OCI-LY7 (cell line): Measurements from ENCODE around the gene TXNRD1. TPM values are rescaled to one million over a fixed set of nuclear protein-coding genes. Genes with fewer than 3 reads are reported as not detected.

Experiments
- BruUV-seq: library from RNA; stranded (reverse); fragments of 400-500 nt; replicated peaks from 2 replicates; lab custom pipeline; 2021; lab: Mats Ljungman, UMichigan
- CTCF ChIA-PET: fragments of 300-600 bp; sonication (Branson Sonifier 250); formaldehyde crosslinking; loops from one replicate; lab custom pipeline; 2022; ENCODE audit warnings: antibody characterized with exemption; ENCODE audit not compliant: unreplicated experiment; lab: Charles Lee
- POLR2A ChIA-PET: fragments of 300-600 bp; sonication (Branson Sonifier 250); formaldehyde crosslinking; loops from one replicate; lab custom pipeline; 2022; ENCODE audit warnings: antibody characterized with exemption; lab: Charles Lee
- DNase-seq: peaks from one replicate; pipeline ENCODE4 v3.0.0-alpha.2; 2015; ENCODE audit warnings: low spot score
- H2AFZ ChIP-seq: fragments of 200-600 bp; sonication (generic), shearing (Covaris generic); 2 replicates; pipeline ENCODE4 v1.6.1; 2014; ENCODE audit warnings: mild to moderate bottlenecking, antibody characterized with exemption, low read length, moderate library complexity
- H3K27ac ChIP-seq: fragments of 200-600 bp; sonication (generic); 2 replicates; pipeline ENCODE4 v1.5.1; 2014; ENCODE audit warnings: mixed run types, low read depth, mild to moderate bottlenecking, moderate library complexity, low read length, inconsistent platforms; ENCODE audit not compliant: poor library complexity, severe bottlenecking
- H3K36me3 ChIP-seq: fragments of 200-600 bp; sonication (generic); 2 replicates; pipeline ENCODE4 v1.6.1; 2014; ENCODE audit warnings: mild to moderate bottlenecking, antibody characterized with exemption, low read length, moderate library complexity, mixed read lengths; ENCODE audit not compliant: insufficient read depth
- H3K4me1 ChIP-seq: fragments of 200-600 bp; sonication (generic); 2 replicates; pipeline ENCODE4 v1.5.1; 2014; ENCODE audit warnings: mild to moderate bottlenecking, low read length; ENCODE audit not compliant: insufficient read depth, poor library complexity, severe bottlenecking
- H3K4me2 ChIP-seq: fragments of 200-600 bp; sonication (generic); 2 replicates; pipeline ENCODE4 v1.6.1; 2014; ENCODE audit warnings: mild to moderate bottlenecking, low read length
- H3K4me3 ChIP-seq: fragments of 200-600 bp; sonication (generic); 2 replicates; pipeline ENCODE4 v1.5.1; 2014; ENCODE audit warnings: mild to moderate bottlenecking, low read depth, low read length; ENCODE audit not compliant: poor library complexity, severe bottlenecking
- H3K79me2 ChIP-seq: fragments of 200-600 bp; sonication (generic); 2 replicates; pipeline ENCODE4 v1.6.1; 2016; ENCODE audit warnings: low read depth, mild to moderate bottlenecking, low read length, moderate library complexity, mixed read lengths; ENCODE audit not compliant: insufficient read depth
- H3K9me2 ChIP-seq: fragments of 200-600 bp; sonication (generic); 2 replicates; pipeline ENCODE4 v1.6.1; 2016; ENCODE audit warnings: mild to moderate bottlenecking, low read length, mixed read lengths; ENCODE audit not compliant: insufficient read depth
- H3K9me3 ChIP-seq: fragments of 200-600 bp; sonication (generic); 2 replicates; pipeline ENCODE4 v1.6.1; 2014; ENCODE audit warnings: mild to moderate bottlenecking, mixed run types, low read length, mixed read lengths
- H4K20me1 ChIP-seq: fragments of 200-600 bp; sonication (generic); 2 replicates; pipeline ENCODE4 v1.6.1; 2014; ENCODE audit warnings: mild to moderate bottlenecking, antibody characterized with exemption, low read length, moderate library complexity, mixed read lengths; ENCODE audit not compliant: insufficient read depth
- EZH2phosphoT487 ChIP-seq: fragments of 200-600 bp; sonication (generic); IDR thresholded peaks from 2 replicates; pipeline ENCODE4 v1.6.1; 2018; ENCODE audit warnings: low read depth, borderline replicate concordance, mild to moderate bottlenecking, mixed run types, antibody characterized with exemption, low read length, moderate library complexity, mixed read lengths
- intact Hi-C: fragments of 100-400 bp; cut with micrococcal nuclease; formaldehyde crosslinking; loops from one replicate; pipeline ENCODE4 v1.10.0; 2022; ENCODE audit not compliant: unreplicated experiment
- total RNA-seq, 2 experiments: library from RNA; depleted of rRNA in 1 of 2; stranded (reverse); fragments of >200 nt in 1 of 2; shearing (Covaris generic) in 1 of 2; gene quantifications; 2 replicates each; pipeline ENCODE4 v1.2.3, GENCODE V29; 2014 to 2022
- TF ChIP-seq, protein P1 (sequence below): fragments of 200-600 bp; sonication (generic); conservative IDR thresholded peaks from 2 replicates; pipeline ENCODE4 v1.5.1; 2014; ENCODE audit warnings: mild to moderate bottlenecking, antibody characterized with exemption, low read length, moderate library complexity, mixed read lengths

Gene TXNRD1
- total RNA-seq, 2 experiments from 2014 or later, result 117 to 132 TPM

DNA sequence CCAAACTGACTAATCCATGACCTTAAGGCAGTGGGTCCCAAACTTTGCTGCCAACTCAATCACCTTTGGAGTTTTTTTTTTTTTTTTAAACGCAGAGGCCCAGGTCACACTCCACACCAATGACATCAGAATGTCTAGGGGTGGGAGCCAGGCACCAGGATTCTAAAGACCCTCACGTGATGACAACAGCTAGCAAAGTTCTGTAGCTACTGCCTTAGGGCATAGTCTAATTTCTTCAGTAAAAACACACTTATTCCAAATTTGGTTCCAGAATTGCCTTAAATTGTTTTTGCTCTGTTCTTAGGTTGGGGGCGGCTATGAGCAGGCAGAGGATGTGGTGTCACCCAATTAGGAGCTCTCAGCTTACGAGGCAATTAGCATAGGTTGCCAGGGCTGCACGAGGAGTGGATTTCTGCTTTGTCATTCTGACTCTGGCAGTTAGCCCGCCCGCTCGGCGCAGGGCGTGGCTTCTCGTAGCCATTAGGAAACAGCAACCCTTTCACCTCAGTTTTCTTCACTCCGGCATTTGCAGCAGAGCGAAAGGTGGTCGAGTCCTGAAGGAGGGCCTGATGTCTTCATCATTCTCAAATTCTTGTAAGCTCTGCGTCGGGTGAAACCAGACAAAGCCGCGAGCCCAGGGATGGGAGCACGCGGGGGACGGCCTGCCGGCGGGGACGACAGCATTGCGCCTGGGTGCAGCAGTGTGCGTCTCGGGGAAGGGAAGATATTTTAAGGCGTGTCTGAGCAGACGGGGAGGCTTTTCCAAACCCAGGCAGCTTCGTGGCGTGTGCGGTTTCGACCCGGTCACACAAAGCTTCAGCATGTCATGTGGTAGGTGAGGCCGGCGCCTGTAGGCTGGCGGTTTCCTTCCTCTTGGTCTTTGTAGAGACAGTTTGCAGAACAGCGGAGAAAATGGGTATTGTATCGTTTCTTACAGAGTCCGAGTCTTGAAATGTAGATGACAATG lies 71.2 kb downstream of the TXNRD1 start:
- peaks cover 49% of the 10 kb centered on the region for H3K79me2 ChIP-seq
- ChIA-PET CTCF (interaction anchor here (0.6 to 1.9 kb wide), 4 partner anchors 10 to 205 kb away, joined by 3 to 7 read pairs (median 5); partner anchors contain the start of gene EID3), POLR2A (interaction anchor here (0.6 to 5.8 kb wide), 15 partner anchors 9 to 823 kb away, joined by 3 to 72 read pairs (median 4); partner anchors contain the start of genes EID3 and TDG)
- H2AFZ ChIP-seq, result peak overlapping the region; percentile 78
- peaks cover 31% of the 10 kb centered on the region for H3K36me3 ChIP-seq
- TSS peak; percentile 73 for BruUV-seq
- no peaks in the 10 kb centered on the region for H3K9me2 ChIP-seq
- no peak for TF ChIP-seq EZH2phosphoT487
- TF ChIP-seq, protein P1, sequence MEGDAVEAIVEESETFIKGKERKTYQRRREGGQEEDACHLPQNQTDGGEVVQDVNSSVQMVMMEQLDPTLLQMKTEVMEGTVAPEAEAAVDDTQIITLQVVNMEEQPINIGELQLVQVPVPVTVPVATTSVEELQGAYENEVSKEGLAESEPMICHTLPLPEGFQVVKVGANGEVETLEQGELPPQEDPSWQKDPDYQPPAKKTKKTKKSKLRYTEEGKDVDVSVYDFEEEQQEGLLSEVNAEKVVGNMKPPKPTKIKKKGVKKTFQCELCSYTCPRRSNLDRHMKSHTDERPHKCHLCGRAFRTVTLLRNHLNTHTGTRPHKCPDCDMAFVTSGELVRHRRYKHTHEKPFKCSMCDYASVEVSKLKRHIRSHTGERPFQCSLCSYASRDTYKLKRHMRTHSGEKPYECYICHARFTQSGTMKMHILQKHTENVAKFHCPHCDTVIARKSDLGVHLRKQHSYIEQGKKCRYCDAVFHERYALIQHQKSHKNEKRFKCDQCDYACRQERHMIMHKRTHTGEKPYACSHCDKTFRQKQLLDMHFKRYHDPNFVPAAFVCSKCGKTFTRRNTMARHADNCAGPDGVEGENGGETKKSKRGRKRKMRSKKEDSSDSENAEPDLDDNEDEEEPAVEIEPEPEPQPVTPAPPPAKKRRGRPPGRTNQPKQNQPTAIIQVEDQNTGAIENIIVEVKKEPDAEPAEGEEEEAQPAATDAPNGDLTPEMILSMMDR, result 0 out of 2 replicates have a peak, but pooled peaks have one; percentile 18
- H3K4me1 ChIP-seq, result peaks cover 27% of the 10 kb centered on the region
- intact Hi-C loops, result loop anchor here (2.0 to 5.0 kb wide), 5 partner anchors 171 to 821 kb away; partner anchors contain the start of genes CHST11, SLC41A2 and WASHC4
- H3K4me2 ChIP-seq, result peak overlapping the region; percentile 100
- peak overlapping the region; percentile 99 for H3K4me3 ChIP-seq
- peak overlapping the region; percentile 95 for H3K27ac ChIP-seq
- peak; percentile 98 for DNase-seq
- H3K9me3 ChIP-seq, result no peaks in the 10 kb centered on the region
- peaks cover 18% of the 10 kb centered on the region for H4K20me1 ChIP-seq

DNA sequence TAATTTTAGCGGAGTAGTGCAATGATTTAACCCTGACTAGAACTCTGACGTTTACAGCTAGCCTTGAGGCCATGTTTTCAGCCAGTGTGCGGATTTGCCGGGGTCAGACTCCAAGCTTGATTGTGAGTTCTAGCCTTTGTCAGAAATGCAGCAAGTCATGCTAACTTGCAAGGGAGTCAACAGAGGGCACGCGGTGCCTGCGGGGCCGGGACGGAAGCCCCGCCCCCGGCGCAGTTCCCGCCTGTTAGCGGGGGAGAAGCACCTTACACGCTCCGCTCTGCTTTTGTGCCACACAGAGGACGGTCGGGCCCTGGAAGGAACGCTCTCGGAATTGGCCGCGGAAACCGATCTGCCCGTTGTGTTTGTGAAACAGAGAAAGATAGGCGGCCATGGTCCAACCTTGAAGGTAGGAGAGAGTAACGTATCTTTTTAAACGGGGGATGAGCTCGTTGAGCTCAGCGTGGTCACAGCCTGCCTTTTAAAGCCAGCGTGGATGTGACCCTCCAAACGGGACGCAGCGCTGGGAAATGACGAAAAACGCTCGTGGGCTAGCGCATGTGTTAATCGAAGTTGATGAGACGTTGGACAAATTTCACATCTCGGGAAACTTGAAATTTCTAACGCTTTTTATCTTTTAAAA lies 73.2 kb downstream of the TXNRD1 start:
- peak overlapping the region; percentile 99 for H3K4me3 ChIP-seq
- no peak overlapping the region for H2AFZ ChIP-seq
- POLR2A ChIA-PET, result interaction anchor here (0.5 to 5.8 kb wide), 16 partner anchors 10 to 715 kb away, joined by 3 to 72 read pairs (median 4); partner anchors contain the start of genes EID3, NFYB and TDG
- H3K4me2 ChIP-seq, result peak overlapping the region; percentile 100
- no TSS peak for BruUV-seq
- H3K9me3 ChIP-seq, result no peaks in the 10 kb centered on the region
- peaks cover 25% of the 10 kb centered on the region for H4K20me1 ChIP-seq
- H3K27ac ChIP-seq, result peak overlapping the region; percentile 95
- intact Hi-C loops, result loop anchor here (1.0 to 5.0 kb wide), 6 partner anchors 88 to 819 kb away; partner anchors contain the start of genes CHST11, NFYB, SLC41A2 and WASHC4
- peaks cover 67% of the 10 kb centered on the region for H3K79me2 ChIP-seq
- peaks cover 27% of the 10 kb centered on the region for H3K4me1 ChIP-seq
- DNase-seq, result peak; percentile 94
- CTCF ChIA-PET, result interaction anchor here (0.7 to 1.8 kb wide), 3 partner anchors 13 to 150 kb away, joined by 3 to 4 read pairs (median 3); no protein-coding TSS in a partner anchor
- peaks cover 49% of the 10 kb centered on the region for H3K36me3 ChIP-seq
- H3K9me2 ChIP-seq, result no peaks in the 10 kb centered on the region
- TF ChIP-seq, protein P1, result peak; percentile 21; the same call in 1 of the 2 replicates
- TF ChIP-seq EZH2phosphoT487, result no peak
